Tongue (tissue), 2 donors: Measurements from ENCODE around the gene QSOX2. TPM values are rescaled to one million over a fixed set of nuclear protein-coding genes. Genes with fewer than 3 reads are reported as not detected.

Experiments used
- DNase-seq: peaks from one replicate; pipeline ENCODE4 v3.0.0-alpha.2; 2015
- total RNA-seq: library from RNA; depleted of rRNA; stranded (reverse); fragments of >200 nt; gene quantifications from one replicate; pipeline ENCODE4 v1.2.3, GENCODE V29; 2014

QSOX2 gene
- total RNA-seq, 1 donor from 2014 or later: 9.0 TPM

- no peak for DNase-seq
Measured at GRCh38 chr9:136173648-136174290, 71.8 kb downstream of the QSOX2 start.

- no peak for DNase-seq
Measured at GRCh38 chr9:136172412-136173079, 73.1 kb downstream of the QSOX2 start.

GRCh38 chr9:136171801-136172411, 73.7 kb downstream of the QSOX2 start:
- DNase-seq: no peak

- peak; percentile 60 for DNase-seq
Measured at GRCh38 chr9:136171009-136171800, 74.4 kb downstream of the QSOX2 start.

- DNase-seq: peak; percentile 55
Measured at GRCh38 chr9:136170006-136170901, 75.4 kb downstream of the QSOX2 start.

GRCh38 chr9:136169495-136169894, 76.1 kb downstream of the QSOX2 start:
- DNase-seq: no peak

GRCh38 chr9:136163248-136163850, 82.3 kb downstream of the QSOX2 start:
- no peak for DNase-seq

GRCh38 chr9:136160995-136161610, 84.5 kb downstream of the QSOX2 start:
- DNase-seq: no peak

- DNase-seq: no peak
Measured at GRCh38 chr9:136160381-136160841, 85.2 kb downstream of the QSOX2 start.

- no peak for DNase-seq
Measured at GRCh38 chr9:136159851-136160250, 85.8 kb downstream of the QSOX2 start.

- DNase-seq: no peak
Measured at GRCh38 chr9:136157477-136158265, 87.9 kb downstream of the QSOX2 start.

Other genes starting within 250 kb of the QSOX2 start
- 9.8 TPM for gene NACC2, start 150.5 kb downstream of the QSOX2 start, total RNA-seq
- gene TMEM250, start 126.9 kb downstream of the QSOX2 start, total RNA-seq: 28.0 TPM
- gene LHX3, start 40.7 kb downstream of the QSOX2 start, total RNA-seq: not detected
- 0.51 TPM for gene CCDC187, start 58.3 kb upstream of the QSOX2 start, total RNA-seq
- 27.0 TPM for gene GPSM1, start 81.7 kb upstream of the QSOX2 start, total RNA-seq
- gene DNLZ, start 117.9 kb upstream of the QSOX2 start, total RNA-seq: 9.2 TPM
- gene CARD9, start 127.9 kb upstream of the QSOX2 start, total RNA-seq: 4.3 TPM
- gene SNAPC4, start 154.4 kb upstream of the QSOX2 start, total RNA-seq: 11.5 TPM
- gene ENTR1, start 164.8 kb upstream of the QSOX2 start, total RNA-seq: 22.6 TPM
- gene PMPCA, start 164.8 kb upstream of the QSOX2 start, total RNA-seq: 57.1 TPM
- gene INPP5E, start 194.0 kb upstream of the QSOX2 start, total RNA-seq: 8.4 TPM
- gene SEC16A, start 237.2 kb upstream of the QSOX2 start, total RNA-seq: 29.4 TPM